ENCODE results near the gene BPGM. TPM values are rescaled to one million over a fixed set of nuclear protein-coding genes. Genes with fewer than 3 reads are reported as not detected.

BPGM gene
- total and polyA plus RNA-seq, 9 of the 15 experiments (the other 6 are each of a cell fraction or from before 2014, with no cell fraction given) = 14.1 to 46.1 (median 21.2) TPM

DNA sequence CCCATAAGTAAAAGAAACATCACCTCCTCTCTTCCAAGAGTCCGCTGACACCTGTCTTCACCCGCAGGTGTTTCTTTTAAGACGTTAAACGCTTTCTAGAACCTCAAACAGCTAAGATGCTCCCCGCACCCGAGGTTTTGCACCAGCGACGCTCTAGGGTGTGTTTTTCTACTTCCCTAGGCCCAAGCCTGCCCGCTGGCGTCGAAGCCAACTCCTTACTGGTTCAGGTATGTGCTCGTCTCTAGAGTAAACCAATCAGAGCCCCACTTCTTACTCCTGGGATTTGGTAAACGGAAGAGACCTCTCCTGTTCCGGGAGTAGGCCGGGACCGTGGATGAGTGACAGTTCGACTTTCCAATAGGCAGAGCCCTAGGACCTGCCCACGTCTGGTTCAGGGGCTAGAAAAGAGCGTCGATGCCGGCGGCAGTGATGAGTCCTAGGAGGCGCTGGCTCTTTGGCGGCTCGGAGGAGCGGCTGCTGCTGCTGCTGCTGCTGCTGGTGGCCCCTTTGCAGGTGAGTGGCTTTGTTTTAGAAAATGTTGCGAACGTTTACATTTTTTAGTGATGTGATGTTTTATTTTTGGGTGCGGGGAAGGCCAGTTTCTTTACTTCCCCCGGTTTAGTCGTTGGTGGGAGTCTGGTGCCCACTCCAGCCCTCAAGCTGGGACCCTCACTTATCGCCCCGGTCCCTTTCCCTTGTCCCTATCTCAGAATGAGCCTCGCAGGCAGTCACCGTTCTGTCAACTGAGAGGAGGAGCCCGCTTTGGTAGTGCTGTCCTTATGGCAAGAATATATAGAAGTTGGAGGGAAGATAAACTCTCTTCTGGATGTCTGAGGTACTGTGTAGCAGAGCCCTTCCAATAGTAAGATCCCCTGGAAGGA lies at the start of gene BPGM (continued):
- TF ChIP-seq TRIM24 (IDR thresholded peaks at IDR 0.05) (peak in 1 of 2 experiments; percentile 45; a peak in 1 of 4 replicates), FUS (optimal IDR thresholded peaks at IDR 0.05; ENCODE audit: low read depth, low read length) (no peak), CCNT2 (IDR thresholded peaks at IDR 0.05; ENCODE audit: borderline replicate concordance, extremely low read depth, insufficient read length, low read depth, low read length) (no peak), RAD21 (CRISPR knock-in tag; conservative IDR thresholded peaks at IDR 0.05 in 1 of 2, IDR thresholded peaks at IDR 0.05 in 1 of 2) (no peak), ZNF699 (CRISPR knock-in tag; IDR thresholded peaks at IDR 0.05; ENCODE audit: insufficient replicate concordance) (no peak), ZNF696 (CRISPR knock-in tag; conservative IDR thresholded peaks at IDR 0.05) (0 out of 2 replicates have a peak, but pooled peaks have one; percentile 18), STAT5B (CRISPR knock-in tag; IDR thresholded peaks at IDR 0.05) (no peak; the same call in 1 of the 2 replicates), POLR2B (IDR thresholded peaks at IDR 0.05; ENCODE audit: low read depth, partially characterized antibody) (peak; percentile 90), MAZ (CRISPR knock-in tag; conservative IDR thresholded peaks at IDR 0.05 in 1 of 2, IDR thresholded peaks at IDR 0.05 in 1 of 2) (peak in 1 of 2 experiments; percentile 53; a peak in 3 of 4 replicates), MCM3 (IDR thresholded peaks at IDR 0.05) (no peak), MEIS2 (IDR thresholded peaks at IDR 0.05; ENCODE audit: partially characterized antibody) (peak; percentile 55), SNIP1 (IDR thresholded peaks at IDR 0.05; ENCODE audit: low read depth) (no peak; the same call in 1 of the 2 replicates), ZNF785 (CRISPR knock-in tag; IDR thresholded peaks at IDR 0.05) (no peak), ASH1L (IDR thresholded peaks at IDR 0.05; ENCODE audit: borderline replicate concordance, low read depth, partially characterized antibody) (peak; percentile 97), ZKSCAN8 (CRISPR knock-in tag; IDR thresholded peaks at IDR 0.05) (no peak), KDM4B (IDR thresholded peaks at IDR 0.05; ENCODE audit: borderline replicate concordance in 2 of 2, low read depth in 1 of 2) (peak in 1 of 2 experiments; percentile 84; a peak in 1 of 4 replicates), SMAD4 (CRISPR knock-in tag; conservative IDR thresholded peaks at IDR 0.05) (peak; percentile 81), THRAP3 (IDR thresholded peaks at IDR 0.05; ENCODE audit: borderline replicate concordance) (no peak), MIER1 (IDR thresholded peaks at IDR 0.05; ENCODE audit: low read depth) (peak; percentile 18), SAFB2 (IDR thresholded peaks at IDR 0.05; ENCODE audit: borderline replicate concordance, low read depth, low read length, severe bottlenecking) (no peak), IRF2 (CRISPR knock-in tag; IDR thresholded peaks at IDR 0.05) (no peak), ZNF134 (CRISPR knock-in tag; conservative IDR thresholded peaks at IDR 0.05) (no peak), PCBP1 (IDR thresholded peaks at IDR 0.05; ENCODE audit: low read depth, low read length, poor library complexity, severe bottlenecking) (no peak), RAD51 (IDR thresholded peaks at IDR 0.05; ENCODE audit: borderline replicate concordance, low read depth) (no peak), TAF15 (IDR thresholded peaks at IDR 0.05; ENCODE audit: low read depth, low read length) (no peak), NEUROD1 (IDR thresholded peaks at IDR 0.05; ENCODE audit: borderline replicate concordance, low read depth, low read length, partially characterized antibody) (peak; percentile 93)
- TF ChIP-seq, protein P1, sequence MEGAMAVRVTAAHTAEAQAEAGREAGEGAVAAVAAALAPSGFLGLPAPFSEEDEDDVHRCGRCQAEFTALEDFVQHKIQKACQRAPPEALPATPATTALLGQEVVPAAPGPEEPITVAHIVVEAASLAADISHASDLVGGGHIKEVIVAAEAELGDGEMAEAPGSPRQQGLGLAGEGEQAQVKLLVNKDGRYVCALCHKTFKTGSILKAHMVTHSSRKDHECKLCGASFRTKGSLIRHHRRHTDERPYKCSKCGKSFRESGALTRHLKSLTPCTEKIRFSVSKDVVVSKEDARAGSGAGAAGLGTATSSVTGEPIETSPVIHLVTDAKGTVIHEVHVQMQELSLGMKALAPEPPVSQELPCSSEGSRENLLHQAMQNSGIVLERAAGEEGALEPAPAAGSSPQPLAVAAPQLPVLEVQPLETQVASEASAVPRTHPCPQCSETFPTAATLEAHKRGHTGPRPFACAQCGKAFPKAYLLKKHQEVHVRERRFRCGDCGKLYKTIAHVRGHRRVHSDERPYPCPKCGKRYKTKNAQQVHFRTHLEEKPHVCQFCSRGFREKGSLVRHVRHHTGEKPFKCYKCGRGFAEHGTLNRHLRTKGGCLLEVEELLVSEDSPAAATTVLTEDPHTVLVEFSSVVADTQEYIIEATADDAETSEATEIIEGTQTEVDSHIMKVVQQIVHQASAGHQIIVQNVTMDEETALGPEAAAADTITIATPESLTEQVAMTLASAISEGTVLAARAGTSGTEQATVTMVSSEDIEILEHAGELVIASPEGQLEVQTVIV (CRISPR knock-in tag; IDR thresholded peaks at IDR 0.05; ENCODE audit: borderline replicate concordance) = no peak

All from K562 (cell line).